Measurements from ENCODE around the gene MAFG.
A peak's percentile ranks its signal among the peaks of the same experiment; 100 is the strongest.
"Not testable (repeated sequence)": the region's sequence is repeated elsewhere in the genome, so short reads cannot be mapped to it uniquely, and the experiment has no call there.

MAFG gene

GRCh38 chr17:81921996-81922565 is 5.5 kb downstream of the MAFG start:
- no peak for DNase-seq

- no peak for DNase-seq
Observed at GRCh38 chr17:81921537-81921862, 6.0 kb downstream of the MAFG start.

GRCh38 chr17:81920612-81921536 is 6.7 kb downstream of the MAFG start:
- no peak for DNase-seq

GRCh38 chr17:81918832-81919545 is 8.5 kb downstream of the MAFG start:
- DNase-seq, result no peak

GRCh38 chr17:81918333-81918669 is 9.2 kb downstream of the MAFG start:
- DNase-seq, result not testable (repeated sequence)

GRCh38 chr17:81917565-81918332 is 9.8 kb downstream of the MAFG start, which contains the start of gene SIRT7:
SIRT7 (minus strand) TSS chr17:81918176; CDS start chr17:81918131, 45 bp downstream.
- DNase-seq, result peak; percentile 88

- DNase-seq, result no peak
Observed at GRCh38 chr17:81916234-81917001, 11.1 kb downstream of the MAFG start.

GRCh38 chr17:81915331-81915730 is 12.2 kb downstream of the MAFG start:
- DNase-seq, result no peak

- no peak for DNase-seq
Observed at GRCh38 chr17:81914103-81914850, 13.3 kb downstream of the MAFG start.

- DNase-seq, result no peak
Observed at GRCh38 chr17:81913394-81914102, 14.0 kb downstream of the MAFG start.

- no peak for DNase-seq
Observed at GRCh38 chr17:81912441-81913309, 14.9 kb downstream of the MAFG start.

GRCh38 chr17:81911969-81912368 is 15.6 kb downstream of the MAFG start:
- no peak for DNase-seq

GRCh38 chr17:81911277-81911961 is 16.1 kb downstream of the MAFG start, which contains the start of gene PCYT2:
PCYT2 (minus strand) TSS chr17:81911399; CDS start chr17:81911355, 44 bp downstream.
- DNase-seq, result peak; percentile 93

GRCh38 chr17:81910840-81911276 is 16.7 kb downstream of the MAFG start:
- no peak for DNase-seq

- DNase-seq, result no peak
Observed at GRCh38 chr17:81909966-81910839, 17.3 kb downstream of the MAFG start.

GRCh38 chr17:81909231-81909630 is 18.3 kb downstream of the MAFG start:
- no peak for DNase-seq

- DNase-seq, result no peak
Observed at GRCh38 chr17:81908793-81909192, 18.7 kb downstream of the MAFG start.
